ENCODE measurements around the gene SCAP. TPM values are rescaled to one million over a fixed set of nuclear protein-coding genes. Genes with fewer than 3 reads are reported as not detected.

Gene SCAP
- total and polyA plus RNA-seq, 2 of the 13 experiments (the other 11 are each of a cell fraction or from before 2014, with no cell fraction given) = 40.4 to 53.3 TPM

GRCh38 chr3:47420511-47421484, 54.9 kb downstream of the SCAP start (continued):
- TF ChIP-seq ZBTB14 (CRISPR knock-in tag; IDR thresholded peaks at IDR 0.05) (no peak), ARHGAP35 (CRISPR knock-in tag; IDR thresholded peaks at IDR 0.05; ENCODE audit: borderline replicate concordance) (no peak), ZNF670 (CRISPR knock-in tag; IDR thresholded peaks at IDR 0.05; ENCODE audit: borderline replicate concordance) (no peak), CBX2 (IDR thresholded peaks at IDR 0.05; ENCODE audit: low read depth, low read length) (no peak), CBX2 (CRISPR knock-in tag; IDR thresholded peaks at IDR 0.05; ENCODE audit: low read depth) (no peak), ZNF780A (CRISPR knock-in tag; IDR thresholded peaks at IDR 0.05) (no peak), ZBTB33 (CRISPR knock-in tag; IDR thresholded peaks at IDR 0.05) (no peak), ERF (CRISPR knock-in tag; IDR thresholded peaks at IDR 0.05) (0 out of 2 replicates have a peak, but pooled peaks have one; percentile 58), ZNF710 (CRISPR knock-in tag; IDR thresholded peaks at IDR 0.05; ENCODE audit: borderline replicate concordance) (no peak), ZBTB34 (CRISPR knock-in tag; IDR thresholded peaks at IDR 0.05) (no peak), ZNF781 (CRISPR knock-in tag; IDR thresholded peaks at IDR 0.05; ENCODE audit: borderline replicate concordance, not compliant biosample characterization) (no peak), ARNT2 (CRISPR knock-in tag; IDR thresholded peaks at IDR 0.05; ENCODE audit: low read depth) (no peak), HBP1 (CRISPR knock-in tag; IDR thresholded peaks at IDR 0.05; ENCODE audit: low read depth) (no peak), GFI1 (CRISPR knock-in tag; IDR thresholded peaks at IDR 0.05; ENCODE audit: borderline replicate concordance) (0 out of 2 replicates have a peak, but pooled peaks have one; percentile 35), ZNF543 (CRISPR knock-in tag; IDR thresholded peaks at IDR 0.05) (no peak), TERF1 (CRISPR knock-in tag; IDR thresholded peaks at IDR 0.05) (no peak), DDIT3 (CRISPR knock-in tag; IDR thresholded peaks at IDR 0.05) (no peak)

Data from HepG2 (cell line).